Measurements from ENCODE around the gene IRF2BP1.

Gene IRF2BP1, protein sequence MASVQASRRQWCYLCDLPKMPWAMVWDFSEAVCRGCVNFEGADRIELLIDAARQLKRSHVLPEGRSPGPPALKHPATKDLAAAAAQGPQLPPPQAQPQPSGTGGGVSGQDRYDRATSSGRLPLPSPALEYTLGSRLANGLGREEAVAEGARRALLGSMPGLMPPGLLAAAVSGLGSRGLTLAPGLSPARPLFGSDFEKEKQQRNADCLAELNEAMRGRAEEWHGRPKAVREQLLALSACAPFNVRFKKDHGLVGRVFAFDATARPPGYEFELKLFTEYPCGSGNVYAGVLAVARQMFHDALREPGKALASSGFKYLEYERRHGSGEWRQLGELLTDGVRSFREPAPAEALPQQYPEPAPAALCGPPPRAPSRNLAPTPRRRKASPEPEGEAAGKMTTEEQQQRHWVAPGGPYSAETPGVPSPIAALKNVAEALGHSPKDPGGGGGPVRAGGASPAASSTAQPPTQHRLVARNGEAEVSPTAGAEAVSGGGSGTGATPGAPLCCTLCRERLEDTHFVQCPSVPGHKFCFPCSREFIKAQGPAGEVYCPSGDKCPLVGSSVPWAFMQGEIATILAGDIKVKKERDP

DNA sequence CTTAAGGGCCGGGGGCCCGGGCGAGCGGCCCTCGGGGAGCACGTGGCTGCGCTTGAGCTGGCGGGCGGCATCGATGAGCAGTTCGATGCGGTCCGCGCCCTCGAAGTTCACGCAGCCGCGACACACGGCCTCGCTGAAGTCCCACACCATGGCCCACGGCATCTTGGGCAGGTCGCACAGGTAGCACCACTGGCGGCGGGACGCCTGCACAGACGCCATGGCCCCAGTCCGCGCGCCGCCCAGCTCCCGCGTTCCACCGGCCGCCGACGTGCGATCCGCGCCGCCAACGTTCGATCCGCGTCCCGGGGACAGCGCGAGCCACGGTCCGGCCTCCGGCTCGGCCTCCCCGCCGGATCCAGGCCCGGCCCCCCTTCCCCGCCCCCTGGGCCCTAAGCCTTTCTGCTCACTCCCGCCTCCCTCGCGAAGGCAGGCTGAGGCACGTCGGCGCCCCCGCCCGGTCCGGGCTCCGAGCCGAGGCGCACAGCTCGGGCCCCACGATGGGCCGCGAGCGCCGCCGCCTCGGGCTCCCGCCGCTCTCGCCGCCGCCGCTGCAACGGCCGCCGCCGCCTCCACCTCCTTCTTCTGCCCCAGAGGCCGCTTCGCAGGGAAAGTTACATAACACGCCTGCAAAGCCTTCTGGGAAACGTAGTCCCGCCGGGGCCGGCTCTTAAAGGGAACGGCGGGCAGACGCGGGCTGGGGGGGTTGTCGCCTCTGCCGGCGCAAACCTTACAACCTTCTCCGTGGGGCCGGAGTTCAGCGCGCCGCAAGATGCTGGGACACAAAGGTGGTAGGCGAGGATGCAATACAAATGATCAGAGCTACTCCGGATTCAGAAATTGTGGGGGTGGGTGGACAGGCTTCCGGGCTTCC is at the start of gene IRF2BP1:
Gene IRF2BP1, minus strand, starts transcription at position 586 of the 871 bp plus-strand sequence. Its CDS starts 367 bp downstream, at position 219.
- DNase-seq (ENCODE audit: low read depth in 3 of 3): peak; percentile 78 to 84 (median 78)

- DNase-seq (ENCODE audit: low read depth in 3 of 3): no peak
Observed at GRCh38 chr19:45935267-45935666, 49.3 kb upstream of the IRF2BP1 start.

DNA sequence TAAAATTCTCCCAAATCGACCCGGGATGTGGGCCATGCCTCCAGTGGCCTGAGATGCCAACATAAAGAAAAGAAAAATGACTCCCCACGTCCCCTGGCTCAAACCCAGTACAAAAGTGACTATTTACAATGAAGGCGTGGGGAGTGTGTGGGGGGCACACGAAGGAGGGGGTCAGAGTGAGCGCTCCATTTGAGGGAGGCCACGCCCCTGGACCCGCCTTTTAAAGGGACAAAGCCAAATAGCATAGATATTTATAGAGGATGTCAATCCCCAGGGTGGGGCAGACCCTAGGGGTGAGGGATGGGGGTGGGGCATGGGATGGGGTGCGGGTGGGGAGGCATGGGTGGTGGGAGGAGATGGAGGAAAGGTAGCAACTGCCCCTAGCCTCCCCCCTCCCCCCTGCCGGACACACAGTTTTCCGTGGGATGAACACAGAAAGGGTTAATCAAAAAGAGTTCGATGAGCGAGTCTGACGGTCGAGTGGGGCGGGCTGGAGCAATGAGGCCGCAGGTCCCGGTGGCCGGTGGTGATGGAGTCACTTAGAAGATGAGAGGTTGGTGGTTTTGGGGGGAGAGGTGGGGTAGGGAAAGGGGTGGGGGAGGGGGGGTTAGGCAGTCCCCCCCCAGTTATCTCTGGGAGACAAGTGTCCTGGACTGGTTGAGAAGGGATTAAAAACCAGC is 48.8 kb upstream of the IRF2BP1 start:
- no peak for DNase-seq (ENCODE audit: low read depth in 3 of 3)

GRCh38 chr19:45933759-45934158 is 47.8 kb upstream of the IRF2BP1 start:
- no peak for DNase-seq (ENCODE audit: low read depth in 3 of 3)

GRCh38 chr19:45931055-45931454 is 45.1 kb upstream of the IRF2BP1 start:
- DNase-seq (ENCODE audit: low read depth in 3 of 3): no peak

- no peak for DNase-seq (ENCODE audit: low read depth in 3 of 3)
Observed at GRCh38 chr19:45929247-45929646, 43.3 kb upstream of the IRF2BP1 start.

DNA sequence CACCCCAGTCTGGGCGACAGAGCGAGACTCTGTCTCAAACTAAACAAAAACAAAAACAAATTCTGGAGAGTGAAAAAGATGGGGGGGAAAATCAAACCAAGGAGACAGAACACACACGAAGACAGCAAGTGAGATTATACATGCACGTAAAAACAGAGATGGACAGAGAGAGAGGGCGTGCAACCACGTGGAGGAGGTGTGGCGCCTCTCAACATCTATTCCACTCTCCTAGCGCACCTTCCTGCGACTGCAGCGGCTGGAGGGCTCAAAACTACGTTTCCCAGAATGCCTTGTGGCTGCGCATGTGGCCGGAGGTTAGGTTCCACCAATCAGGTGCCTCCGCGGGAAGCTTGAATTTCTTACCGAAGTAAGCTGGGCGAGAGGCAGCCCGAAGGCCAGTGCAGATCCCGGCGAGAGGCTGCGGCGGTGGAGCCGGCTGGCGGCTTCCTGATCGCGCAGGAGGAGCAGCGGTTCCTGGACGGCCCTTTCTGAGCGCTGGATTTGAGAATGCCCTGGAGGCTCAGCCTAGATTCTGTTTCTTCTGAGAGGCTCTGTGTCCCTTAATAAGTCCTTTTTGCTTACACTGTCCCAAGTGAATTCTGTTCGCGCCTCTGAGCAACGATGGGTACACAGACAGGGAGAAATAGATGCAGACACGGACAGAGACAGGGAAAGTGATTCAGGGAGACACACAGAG is 41.8 kb upstream of the IRF2BP1 start:
- peak; percentile 76 to 85 (median 82) for DNase-seq (ENCODE audit: low read depth in 3 of 3)

DNA sequence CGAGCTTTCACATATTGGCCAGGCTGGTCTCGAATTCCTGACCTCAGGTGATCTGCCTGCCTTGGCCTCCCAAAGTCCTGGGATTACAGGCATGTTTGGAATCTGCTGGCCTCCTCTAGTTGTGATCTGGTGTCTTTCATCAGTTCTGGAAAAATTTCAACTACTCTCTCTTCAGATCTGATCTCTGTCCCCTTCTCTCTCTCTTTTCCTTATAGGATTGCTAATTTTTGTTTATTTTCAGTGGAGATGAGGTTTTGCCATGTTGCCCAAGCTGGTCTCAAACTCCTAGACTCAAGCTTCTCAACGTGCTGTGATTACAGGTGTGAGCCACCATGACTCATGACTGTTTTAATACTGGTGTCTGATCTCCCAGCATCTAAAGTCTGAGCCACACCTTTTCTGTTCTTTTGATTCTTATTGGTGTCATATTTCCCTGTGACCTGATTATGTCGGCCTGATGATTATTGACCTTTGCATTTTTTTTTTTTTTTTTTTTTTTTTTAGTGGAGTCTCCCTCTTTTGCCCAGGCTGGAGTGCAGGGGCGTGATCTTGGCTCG is 39.0 kb upstream of the IRF2BP1 start:
- DNase-seq (ENCODE audit: low read depth in 3 of 3): no peak

DNA sequence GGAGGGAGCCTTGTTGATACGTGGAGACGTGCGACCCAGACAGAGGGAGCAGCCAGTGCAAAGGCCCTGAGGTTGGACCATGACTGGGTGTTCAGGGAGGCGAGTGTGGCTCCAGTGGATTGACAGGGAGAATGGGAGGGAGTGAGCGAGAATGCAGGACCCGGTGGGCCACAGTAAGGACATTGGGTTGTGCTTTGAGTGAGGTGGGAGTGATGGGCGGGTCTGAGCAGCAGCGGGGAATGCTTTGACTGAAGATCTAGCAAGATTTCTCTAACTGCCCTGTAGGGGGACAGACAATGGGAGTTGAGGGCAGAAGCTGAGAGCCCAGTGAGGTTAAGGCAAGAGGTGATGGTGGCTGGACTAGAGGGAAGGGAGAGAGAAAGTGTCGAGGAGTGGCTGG is 36.3 kb upstream of the IRF2BP1 start:
- DNase-seq (ENCODE audit: low read depth in 3 of 3): no peak

DNA sequence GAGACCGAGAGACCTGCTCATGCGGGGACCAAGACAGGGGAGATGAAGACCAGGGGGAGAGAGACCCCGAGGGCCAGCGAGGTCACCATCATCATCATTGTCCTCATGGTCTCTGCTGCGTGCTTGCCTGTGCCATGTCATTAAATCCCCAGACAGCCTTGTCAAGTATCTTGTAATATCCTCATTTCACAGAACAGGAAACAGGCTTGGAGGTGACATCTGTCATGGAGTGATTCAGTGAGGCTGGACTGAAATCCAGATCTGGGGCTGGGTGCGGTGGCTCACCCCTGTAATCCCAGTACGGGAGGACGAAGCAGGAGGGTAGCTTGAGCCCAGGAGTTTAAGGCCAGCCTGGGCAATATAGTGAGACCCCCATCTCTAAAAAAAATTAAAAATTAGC is 34.5 kb upstream of the IRF2BP1 start:
- no peak for DNase-seq (ENCODE audit: low read depth in 3 of 3)

DNA sequence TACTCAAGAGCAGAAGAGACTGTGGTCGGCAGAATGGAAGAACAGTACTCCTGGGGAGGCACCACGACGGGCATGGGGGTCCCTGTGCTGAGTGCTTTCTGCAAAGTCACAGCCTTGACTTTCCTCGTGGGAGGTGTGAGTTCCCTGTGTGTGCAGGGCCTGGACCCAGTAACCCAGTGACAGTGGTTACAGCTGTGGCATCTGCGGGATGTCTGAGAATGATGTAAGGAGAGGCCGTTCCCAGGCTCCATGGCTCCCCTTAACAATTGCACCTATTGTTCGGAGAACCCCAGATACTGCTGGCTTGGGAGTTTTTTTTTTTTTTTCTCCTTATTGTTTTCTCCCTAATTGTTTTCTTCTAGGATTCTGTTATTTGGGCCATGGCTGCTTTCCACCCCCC is 33.7 kb upstream of the IRF2BP1 start:
- DNase-seq (ENCODE audit: low read depth in 3 of 3): no peak

DNA sequence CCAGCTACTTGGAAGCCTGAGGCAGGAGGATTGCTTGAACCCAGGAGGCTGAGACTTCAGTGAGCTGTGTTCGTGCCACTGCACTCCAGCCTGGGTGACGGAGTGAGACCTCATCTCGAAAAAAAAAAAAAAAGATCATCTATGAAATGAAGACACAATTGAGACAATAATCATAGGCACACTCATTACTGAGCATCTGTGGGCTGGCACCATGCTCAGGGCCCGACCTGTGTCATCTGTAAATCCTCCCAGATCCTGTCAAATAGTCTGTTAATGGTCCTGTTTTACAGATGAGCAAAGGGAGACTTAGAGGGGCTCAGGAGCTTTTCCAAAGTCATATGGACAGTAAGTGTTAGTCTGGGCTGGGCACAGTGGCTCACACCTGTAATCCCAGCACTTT is 32.8 kb upstream of the IRF2BP1 start:
- DNase-seq (ENCODE audit: low read depth in 3 of 3): no peak

- no peak for DNase-seq (ENCODE audit: low read depth in 3 of 3)
Observed at GRCh38 chr19:45917421-45918091, 31.6 kb upstream of the IRF2BP1 start.

- no peak for DNase-seq (ENCODE audit: low read depth in 3 of 3)
Observed at GRCh38 chr19:45913874-45914830, 28.2 kb upstream of the IRF2BP1 start, which contains the start of gene NANOS2. TSS of gene NANOS2 (minus strand) at chr19:45914778. CDS start at chr19:45914693, 85 bp downstream.

DNA sequence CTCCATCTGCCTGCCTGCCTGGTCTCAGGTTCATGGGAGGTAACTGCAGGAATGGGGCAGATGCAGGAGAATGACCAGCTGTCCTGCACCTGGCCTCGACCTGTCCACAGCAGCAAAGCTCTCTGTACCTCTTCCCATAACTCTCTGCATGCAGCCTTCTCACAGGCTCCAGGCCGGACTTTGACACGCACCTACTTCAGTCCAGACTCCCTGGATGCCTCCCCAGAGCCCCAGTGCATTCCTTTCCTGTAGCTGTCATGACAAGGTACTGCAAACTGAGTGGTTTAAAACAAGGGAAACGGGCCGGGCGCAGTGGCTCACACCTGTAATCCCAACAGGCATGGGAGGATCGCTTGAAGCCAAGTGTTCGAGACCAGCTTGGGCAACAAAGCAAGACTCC is 25.4 kb upstream of the IRF2BP1 start:
- no peak for DNase-seq (ENCODE audit: low read depth in 3 of 3)

GRCh38 chr19:45908956-45909355 is 23.0 kb upstream of the IRF2BP1 start:
- DNase-seq (ENCODE audit: low read depth in 3 of 3): no peak

DNA sequence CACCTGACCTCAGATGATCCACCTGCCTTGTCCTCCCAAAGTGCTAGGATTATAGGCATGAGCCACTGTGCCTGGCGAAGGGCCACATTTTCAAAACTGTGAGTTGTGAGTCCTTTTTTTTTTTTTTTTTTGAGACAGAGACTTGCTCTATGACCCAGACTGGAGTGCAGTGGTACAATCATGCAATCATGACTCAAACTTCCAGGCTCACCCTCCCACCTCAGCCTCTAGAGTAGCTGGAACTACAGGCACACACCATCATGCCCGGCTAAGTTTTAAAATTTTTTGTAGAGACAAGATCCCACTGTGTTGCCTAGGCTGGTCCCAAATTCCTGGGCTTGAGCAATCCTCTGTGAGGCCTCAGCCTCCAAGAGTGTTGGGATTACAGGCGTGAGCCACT is 20.3 kb upstream of the IRF2BP1 start:
- DNase-seq (ENCODE audit: low read depth in 3 of 3): no peak

- no peak for DNase-seq (ENCODE audit: low read depth in 3 of 3)
Observed at GRCh38 chr19:45905011-45905410, 19.1 kb upstream of the IRF2BP1 start.

Data from stimulated activated CD4-positive, alpha-beta T cell treated with anti-CD3 and anti-CD28 coated beads, TNF-alpha, amount 100 ng/mL, for 48 hours (primary cell).